Measurements from ENCODE around the gene WIPF2.
A peak's percentile ranks its signal among the peaks of the same experiment; 100 is the strongest.

DNA sequence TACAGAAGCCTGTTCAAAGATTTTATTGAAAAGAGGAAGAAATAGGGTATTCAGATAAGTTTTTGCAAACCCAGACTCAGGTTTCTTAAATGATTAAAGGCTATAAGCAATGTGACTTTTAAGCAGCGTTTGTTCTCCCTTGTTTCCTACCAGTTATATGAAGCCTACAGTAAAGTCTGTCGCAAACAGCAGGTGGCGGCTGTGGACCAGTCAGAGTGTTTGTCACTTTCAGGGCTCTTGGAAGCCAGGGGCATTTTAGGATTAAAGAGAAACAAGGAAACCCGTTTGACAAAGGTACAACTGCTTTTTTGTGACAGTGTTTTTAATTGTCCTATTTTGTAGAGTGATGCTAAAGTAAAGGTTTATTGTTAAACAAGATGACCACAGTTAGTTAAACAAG, 82.2 kb downstream of the WIPF2 start:
- TF ChIP-seq, protein P1, sequence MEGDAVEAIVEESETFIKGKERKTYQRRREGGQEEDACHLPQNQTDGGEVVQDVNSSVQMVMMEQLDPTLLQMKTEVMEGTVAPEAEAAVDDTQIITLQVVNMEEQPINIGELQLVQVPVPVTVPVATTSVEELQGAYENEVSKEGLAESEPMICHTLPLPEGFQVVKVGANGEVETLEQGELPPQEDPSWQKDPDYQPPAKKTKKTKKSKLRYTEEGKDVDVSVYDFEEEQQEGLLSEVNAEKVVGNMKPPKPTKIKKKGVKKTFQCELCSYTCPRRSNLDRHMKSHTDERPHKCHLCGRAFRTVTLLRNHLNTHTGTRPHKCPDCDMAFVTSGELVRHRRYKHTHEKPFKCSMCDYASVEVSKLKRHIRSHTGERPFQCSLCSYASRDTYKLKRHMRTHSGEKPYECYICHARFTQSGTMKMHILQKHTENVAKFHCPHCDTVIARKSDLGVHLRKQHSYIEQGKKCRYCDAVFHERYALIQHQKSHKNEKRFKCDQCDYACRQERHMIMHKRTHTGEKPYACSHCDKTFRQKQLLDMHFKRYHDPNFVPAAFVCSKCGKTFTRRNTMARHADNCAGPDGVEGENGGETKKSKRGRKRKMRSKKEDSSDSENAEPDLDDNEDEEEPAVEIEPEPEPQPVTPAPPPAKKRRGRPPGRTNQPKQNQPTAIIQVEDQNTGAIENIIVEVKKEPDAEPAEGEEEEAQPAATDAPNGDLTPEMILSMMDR (IDR thresholded peaks at IDR 0.05; ENCODE audit: extremely low read depth in 1 of 2, insufficient read depth in 1 of 2, low read depth in 1 of 2, low read length in 2 of 2), result peak in 1 of 2 donors; percentile 19
- TF ChIP-seq POLR2AphosphoS5 (IDR thresholded peaks at IDR 0.05; ENCODE audit: insufficient read depth, low read depth, low read length), result no peak

All from endothelial cell of umbilical vein (primary cell).